ENCODE results near the gene JUNB.

Gene JUNB

GRCh38 chr19:12759686-12760085, 31.6 kb upstream of the JUNB start:
- ChIA-PET CTCF (interaction anchor here (0.6 to 31.4 kb wide), 25 partner anchors 3 to 206 kb away, joined by 3 to 1565 read pairs (median 5); partner anchors contain the start of genes BEST2, FBXW9, GET3 and HOOK2), POLR2A (interaction anchor here (1.2 to 2.1 kb wide), 3 partner anchors 32 to 87 kb away, joined by 3 to 9 read pairs (median 3); partner anchors contain the start of gene JUNB)
- no peak for TF ChIP-seq CTCF (IDR thresholded peaks at IDR 0.05; ENCODE audit: insufficient read depth, low read length, missing control alignments)
- no peak overlapping the region for H3K4me3 ChIP-seq (ENCODE audit: low read depth, low read length)
- no peak for DNase-seq (ENCODE audit: low read depth, low spot score)

- no peak for TF ChIP-seq CTCF (IDR thresholded peaks at IDR 0.05; ENCODE audit: insufficient read depth, low read length, missing control alignments)
- POLR2A ChIA-PET = interaction anchor here (0.6 to 1.0 kb wide), 2 partner anchors 26 to 28 kb away, joined by 3 read pairs; partner anchors contain the start of genes GET3 and JUNB
- no peak overlapping the region for H3K4me3 ChIP-seq (ENCODE audit: low read depth, low read length)
- DNase-seq (ENCODE audit: low read depth, low spot score) = no peak
- CTCF ChIA-PET = interaction anchor here (0.6 to 29.3 kb wide), 10 partner anchors 13 to 117 kb away, joined by 3 to 1565 read pairs (median 5); partner anchors contain the start of genes BEST2, GET3, HOOK2 and JUNB
These were observed 28.2 kb upstream of the JUNB start for GRCh38 chr19:12763100-12763499.

GRCh38 chr19:12764698-12765097, 26.6 kb upstream of the JUNB start:
- no peak for TF ChIP-seq CTCF (IDR thresholded peaks at IDR 0.05; ENCODE audit: insufficient read depth, low read length, missing control alignments)
- ChIA-PET POLR2A (interaction anchor here (0.6 to 1.3 kb wide), 2 partner anchors 27 to 28 kb away, joined by 3 read pairs; partner anchors contain the start of gene JUNB), CTCF (interaction anchor here (0.9 to 29.3 kb wide), 14 partner anchors 12 to 201 kb away, joined by 3 to 1565 read pairs (median 8); partner anchors contain the start of genes BEST2, GET3, HOOK2 and JUNB)
- DNase-seq (ENCODE audit: low read depth, low spot score) = no peak
- no peak overlapping the region for H3K4me3 ChIP-seq (ENCODE audit: low read depth, low read length)

- DNase-seq (ENCODE audit: low read depth, low spot score) = no peak
- H3K4me3 ChIP-seq (ENCODE audit: low read depth, low read length) = peak overlapping the region; percentile 68
These were observed 25.2 kb upstream of the JUNB start for GRCh38 chr19:12766051-12766521.

GRCh38 chr19:12767150-12767549, 24.1 kb upstream of the JUNB start:
- POLR2A ChIA-PET = interaction anchor here (2.2 kb wide), 1 partner anchor 25 kb away, joined by 51 read pairs; the partner anchor contains the start of gene JUNB
- DNase-seq (ENCODE audit: low read depth, low spot score) = no peak
- TF ChIP-seq CTCF (IDR thresholded peaks at IDR 0.05; ENCODE audit: insufficient read depth, low read length, missing control alignments) = no peak
- CTCF ChIA-PET = interaction anchor here (1.9 to 29.3 kb wide), 6 partner anchors 9 to 113 kb away, joined by 7 to 1565 read pairs (median 368); partner anchors contain the start of genes BEST2, GET3, HOOK2 and JUNB
- no peak overlapping the region for H3K4me3 ChIP-seq (ENCODE audit: low read depth, low read length)

More at GRCh38 chr19:12766051-12766521, 25.2 kb upstream of the JUNB start:
- TF ChIP-seq CTCF (IDR thresholded peaks at IDR 0.05; ENCODE audit: insufficient read depth, low read length, missing control alignments) = peak; percentile 99
- POLR2A ChIA-PET = interaction anchor here (0.6 to 2.2 kb wide), 6 partner anchors 8 to 1032 kb away, joined by 3 to 51 read pairs (median 5); partner anchors contain the start of gene JUNB
- CTCF ChIA-PET = interaction anchor here (0.6 to 29.3 kb wide), 32 partner anchors 10 to 199 kb away, joined by 3 to 1565 read pairs (median 5); partner anchors contain the start of genes BEST2, GET3, HOOK2 and JUNB

- ChIA-PET CTCF (interaction anchor here (16.0 to 29.3 kb wide), 4 partner anchors 9 to 81 kb away, joined by 311 to 1565 read pairs (median 542); partner anchors contain the start of genes BEST2, GET3, HOOK2 and JUNB), POLR2A (interaction anchor here (2.2 kb wide), 1 partner anchor 25 kb away, joined by 51 read pairs; the partner anchor contains the start of gene JUNB)
- TF ChIP-seq CTCF (IDR thresholded peaks at IDR 0.05; ENCODE audit: insufficient read depth, low read length, missing control alignments) = no peak
- H3K4me3 ChIP-seq (ENCODE audit: low read depth, low read length) = no peak overlapping the region
- no peak for DNase-seq (ENCODE audit: low read depth, low spot score)
These were observed 23.6 kb upstream of the JUNB start for GRCh38 chr19:12767666-12768065.

All from AG04449 (cell line).